ENCODE results near the gene PLXNA2. TPM values are rescaled to one million over a fixed set of nuclear protein-coding genes. Genes with fewer than 3 reads are reported as not detected.

PLXNA2 gene, protein sequence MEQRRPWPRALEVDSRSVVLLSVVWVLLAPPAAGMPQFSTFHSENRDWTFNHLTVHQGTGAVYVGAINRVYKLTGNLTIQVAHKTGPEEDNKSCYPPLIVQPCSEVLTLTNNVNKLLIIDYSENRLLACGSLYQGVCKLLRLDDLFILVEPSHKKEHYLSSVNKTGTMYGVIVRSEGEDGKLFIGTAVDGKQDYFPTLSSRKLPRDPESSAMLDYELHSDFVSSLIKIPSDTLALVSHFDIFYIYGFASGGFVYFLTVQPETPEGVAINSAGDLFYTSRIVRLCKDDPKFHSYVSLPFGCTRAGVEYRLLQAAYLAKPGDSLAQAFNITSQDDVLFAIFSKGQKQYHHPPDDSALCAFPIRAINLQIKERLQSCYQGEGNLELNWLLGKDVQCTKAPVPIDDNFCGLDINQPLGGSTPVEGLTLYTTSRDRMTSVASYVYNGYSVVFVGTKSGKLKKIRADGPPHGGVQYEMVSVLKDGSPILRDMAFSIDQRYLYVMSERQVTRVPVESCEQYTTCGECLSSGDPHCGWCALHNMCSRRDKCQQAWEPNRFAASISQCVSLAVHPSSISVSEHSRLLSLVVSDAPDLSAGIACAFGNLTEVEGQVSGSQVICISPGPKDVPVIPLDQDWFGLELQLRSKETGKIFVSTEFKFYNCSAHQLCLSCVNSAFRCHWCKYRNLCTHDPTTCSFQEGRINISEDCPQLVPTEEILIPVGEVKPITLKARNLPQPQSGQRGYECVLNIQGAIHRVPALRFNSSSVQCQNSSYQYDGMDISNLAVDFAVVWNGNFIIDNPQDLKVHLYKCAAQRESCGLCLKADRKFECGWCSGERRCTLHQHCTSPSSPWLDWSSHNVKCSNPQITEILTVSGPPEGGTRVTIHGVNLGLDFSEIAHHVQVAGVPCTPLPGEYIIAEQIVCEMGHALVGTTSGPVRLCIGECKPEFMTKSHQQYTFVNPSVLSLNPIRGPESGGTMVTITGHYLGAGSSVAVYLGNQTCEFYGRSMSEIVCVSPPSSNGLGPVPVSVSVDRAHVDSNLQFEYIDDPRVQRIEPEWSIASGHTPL (N-terminal part only)
- total RNA-seq, result under 1 TPM in 1 of 2 experiments, not detected in 1; 0.04 TPM

DNA sequence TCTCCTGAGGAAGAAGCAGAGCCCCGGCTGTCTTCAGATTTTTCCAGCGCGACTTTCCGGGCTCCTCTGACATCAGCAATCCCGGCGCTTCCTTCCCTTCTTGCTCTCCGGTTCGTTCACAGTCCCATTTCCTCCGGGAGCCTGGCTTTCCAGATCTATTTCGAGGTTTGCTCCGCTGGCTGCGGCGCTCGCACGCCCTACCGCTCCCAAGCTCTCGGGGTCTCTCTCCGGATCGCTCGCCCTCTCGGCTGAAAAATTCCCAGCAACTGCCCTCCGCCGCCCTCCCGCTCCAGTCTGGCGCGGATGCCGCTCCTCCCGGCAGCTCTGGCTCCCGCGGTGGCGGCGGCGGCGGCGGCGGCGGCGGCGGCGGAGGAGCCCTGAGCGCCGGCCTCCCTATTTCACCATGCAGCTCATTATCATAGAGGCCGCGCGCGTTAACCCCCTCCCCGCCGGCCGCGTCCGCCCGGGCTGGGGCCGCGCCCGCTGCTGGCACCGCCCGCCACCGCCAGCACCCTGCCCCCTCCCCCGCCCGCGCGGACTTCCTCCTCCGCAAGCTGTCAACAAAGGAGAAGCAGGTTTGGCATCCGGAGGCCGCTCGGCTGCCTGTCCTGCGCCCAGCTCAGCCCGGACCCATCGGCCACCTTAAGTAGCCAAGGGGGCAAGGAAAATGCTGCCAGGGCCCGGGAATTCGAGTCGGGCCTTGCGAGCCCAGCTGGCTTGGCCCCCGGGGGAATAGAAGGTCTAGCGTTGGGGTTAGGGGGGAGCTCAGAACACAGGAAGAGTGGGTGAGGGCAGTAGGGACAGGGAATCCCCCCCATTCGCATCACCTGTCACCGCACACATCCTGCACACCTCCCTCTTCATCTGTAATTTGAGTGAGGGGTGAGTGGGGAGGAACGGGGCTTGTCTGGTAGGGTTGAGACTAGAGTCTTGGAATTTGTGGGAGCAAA is at the start of gene PLXNA2:
TSS of gene PLXNA2 (minus strand) at position 418 of the 950 bp plus-strand sequence. CDS start 26,462 bp downstream, outside the sequence.
- Mint-ChIP-seq H3K27me3 (peaks cover 26% of the 10 kb centered on the region), H3K9me3 (ENCODE audit: low read depth) (no peaks in the 10 kb centered on the region), H3K27ac (no peak within 1 kb of the TSS), H3K4me3 (peak within 1 kb of the TSS; percentile 66), H3K36me3 (ENCODE audit: low read depth) (no peaks in the 10 kb centered on the region), H3K4me1 (peaks cover 12% of the 10 kb centered on the region)
- intact Hi-C loops (cut with DNase I, micrococcal nuclease), result loop anchor here (2.0 kb wide), 2 partner anchors 111 to 151 kb away; no protein-coding TSS in a partner anchor
- CTCF ChIA-PET, result interaction anchor here (0.6 to 6.2 kb wide), 24 partner anchors 8 to 248 kb away, joined by 3 to 51 read pairs (median 5); no protein-coding TSS in a partner anchor
- ATAC-seq, result peak; percentile 77
- POLR2A ChIA-PET, result no interaction called here
- DNase-seq, result peak; percentile 74

DNA sequence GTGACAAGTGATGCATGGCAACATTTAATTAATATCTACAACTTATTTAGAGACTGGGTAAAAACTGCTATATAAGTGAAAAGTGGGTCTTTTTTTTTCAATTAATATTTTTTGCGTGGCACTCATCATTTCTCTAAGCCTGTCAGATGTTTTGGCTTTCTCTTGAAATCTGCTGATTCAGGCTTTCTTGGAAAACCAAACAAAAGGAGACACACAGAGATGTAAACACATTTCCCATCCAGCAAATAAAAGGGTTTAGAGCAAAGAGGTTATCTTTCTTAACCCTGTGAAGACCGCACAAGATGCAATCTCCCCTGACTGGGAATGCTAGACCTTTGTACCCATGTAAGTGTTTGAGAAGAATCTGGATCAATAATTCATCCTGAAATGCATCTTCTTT is 48.7 kb upstream of the PLXNA2 start:
- Mint-ChIP-seq H3K9me3 (ENCODE audit: low read depth) (no peaks in the 10 kb centered on the region), H3K4me1 (no peaks in the 10 kb centered on the region), H3K4me3 (no peak overlapping the region), H3K36me3 (ENCODE audit: low read depth) (no peaks in the 10 kb centered on the region), H3K27ac (no peak overlapping the region), H3K27me3 (peaks cover 18% of the 10 kb centered on the region)
- no peak for ATAC-seq
- ChIA-PET POLR2A (no interaction called here), CTCF (no interaction called here)
- intact Hi-C loops (cut with DNase I, micrococcal nuclease), result no loop called here
- no peak for DNase-seq

DNA sequence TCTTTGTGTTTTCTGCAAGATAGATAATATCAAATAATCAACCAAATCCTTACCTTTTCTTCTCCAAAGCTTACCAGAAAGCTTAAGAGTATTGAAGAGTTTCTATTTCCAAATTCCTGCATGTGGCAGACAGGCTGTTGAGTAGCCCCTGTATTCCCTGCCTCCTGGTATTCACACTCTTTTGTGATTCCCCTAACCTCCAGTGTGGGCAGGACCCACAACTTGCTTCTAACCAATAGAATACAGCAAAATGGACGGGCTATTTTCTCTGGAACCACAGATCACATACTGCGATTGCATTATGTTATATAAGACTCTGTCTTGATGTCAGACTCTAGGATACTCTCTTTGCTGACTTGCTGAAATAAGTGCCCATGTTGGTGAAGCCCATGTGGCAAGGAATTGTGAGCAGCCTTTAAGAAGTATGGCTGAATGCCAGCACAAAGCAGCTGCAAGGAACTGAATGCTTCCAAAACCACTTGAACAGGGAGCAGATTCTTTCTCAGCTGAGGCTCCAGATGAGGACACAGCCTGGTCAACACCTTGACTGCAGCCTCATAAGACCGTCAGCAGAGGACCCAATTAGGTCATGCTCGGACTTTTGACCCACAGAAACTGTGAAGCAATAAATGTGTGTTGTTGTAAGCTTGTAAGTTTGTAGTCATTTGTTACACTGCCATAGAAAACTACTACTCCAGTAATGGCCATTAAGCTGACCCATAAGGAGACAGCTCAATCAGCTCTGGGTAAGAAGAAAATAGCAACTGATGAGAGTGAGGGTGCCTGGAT is 47.9 kb upstream of the PLXNA2 start:
- Mint-ChIP-seq H3K36me3 (ENCODE audit: low read depth) (no peaks in the 10 kb centered on the region), H3K4me3 (no peak overlapping the region), H3K27ac (no peak overlapping the region), H3K4me1 (no peaks in the 10 kb centered on the region), H3K27me3 (peaks cover 16% of the 10 kb centered on the region), H3K9me3 (ENCODE audit: low read depth) (no peaks in the 10 kb centered on the region)
- POLR2A ChIA-PET, result no interaction called here
- CTCF ChIA-PET, result interaction anchor here (0.6 kb wide), 1 partner anchor 8 kb away, joined by 3 read pairs; no protein-coding TSS in a partner anchor
- no peak for DNase-seq
- no peak for ATAC-seq
- intact Hi-C loops (cut with DNase I, micrococcal nuclease), result no loop called here

DNA sequence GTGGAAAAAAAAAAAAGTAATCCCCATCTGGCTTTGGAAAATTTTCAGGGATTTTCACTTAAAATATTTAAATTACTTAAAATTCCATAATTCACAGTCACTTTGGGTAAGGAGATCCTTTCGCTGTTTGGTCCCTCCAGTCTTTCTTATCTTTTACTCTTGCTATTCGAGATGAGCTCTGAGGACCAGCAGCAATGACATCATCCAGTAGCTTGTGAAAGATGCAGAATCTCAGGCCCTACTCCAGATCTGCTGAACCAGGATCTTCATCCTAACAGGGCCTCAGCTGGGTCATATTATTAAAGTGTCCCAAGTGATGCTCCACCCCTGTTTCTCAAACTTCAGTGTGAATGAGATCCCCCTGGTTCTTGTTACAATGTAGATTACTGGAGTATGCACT is 46.9 kb upstream of the PLXNA2 start:
- Mint-ChIP-seq H3K27ac (no peak overlapping the region), H3K4me1 (no peaks in the 10 kb centered on the region), H3K4me3 (no peak overlapping the region), H3K9me3 (ENCODE audit: low read depth) (no peaks in the 10 kb centered on the region), H3K36me3 (ENCODE audit: low read depth) (no peaks in the 10 kb centered on the region), H3K27me3 (peaks cover 19% of the 10 kb centered on the region)
- ATAC-seq (no peak), DNase-seq (no peak)
- POLR2A ChIA-PET, result no interaction called here
- intact Hi-C loops (cut with DNase I, micrococcal nuclease), result no loop called here
- CTCF ChIA-PET, result interaction anchor here (0.7 kb wide), 1 partner anchor 476 kb away, joined by 3 read pairs; no protein-coding TSS in a partner anchor

DNA sequence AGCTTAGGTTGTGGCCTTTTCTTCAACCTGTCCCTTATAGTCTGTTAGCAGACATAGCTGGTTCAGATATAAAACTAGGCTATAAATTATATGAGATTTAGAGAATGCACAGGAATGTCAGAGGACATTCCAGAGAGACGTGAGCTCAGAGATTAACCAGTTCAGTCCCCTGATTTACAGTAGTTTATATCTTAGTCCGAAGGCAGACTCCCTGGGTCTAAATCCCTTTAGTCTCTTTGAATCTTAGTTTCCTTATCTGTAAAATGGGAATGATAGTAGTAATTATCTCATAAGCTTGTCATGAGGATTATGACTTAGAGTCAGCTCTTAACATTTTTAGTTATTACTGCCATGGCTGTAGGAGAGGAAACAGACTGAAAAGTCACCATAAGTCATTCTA is 45.5 kb upstream of the PLXNA2 start:
- ChIA-PET CTCF (no interaction called here), POLR2A (no interaction called here)
- Mint-ChIP-seq H3K36me3 (ENCODE audit: low read depth) (no peaks in the 10 kb centered on the region), H3K9me3 (ENCODE audit: low read depth) (no peaks in the 10 kb centered on the region), H3K27me3 (peaks cover 16% of the 10 kb centered on the region), H3K27ac (no peak overlapping the region), H3K4me3 (no peak overlapping the region), H3K4me1 (no peaks in the 10 kb centered on the region)
- no peak for DNase-seq
- intact Hi-C loops (cut with DNase I, micrococcal nuclease), result no loop called here
- ATAC-seq, result no peak

DNA sequence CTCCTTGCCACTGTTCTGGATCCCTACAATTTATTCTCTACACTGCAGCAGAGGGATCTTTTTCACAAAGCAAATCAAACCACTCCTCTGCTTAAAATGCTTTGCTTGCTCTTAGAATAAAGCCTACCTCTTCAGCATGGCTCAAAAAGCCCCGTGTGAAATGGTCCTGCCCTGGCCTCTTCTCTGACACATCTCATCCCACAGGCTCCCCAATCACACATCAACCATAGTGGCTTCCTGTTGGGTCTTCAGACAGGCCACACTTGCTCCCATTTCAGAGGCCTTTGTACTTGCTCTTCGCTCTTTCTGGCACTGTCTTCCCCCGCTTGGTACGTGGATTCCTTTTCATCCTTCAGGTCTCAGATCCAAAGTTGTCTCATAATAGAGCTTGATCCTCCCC is 44.3 kb upstream of the PLXNA2 start:
- no peak overlapping the region for H3K27ac Mint-ChIP-seq
- H3K27me3 Mint-ChIP-seq, result peaks cover 13% of the 10 kb centered on the region
- H3K4me3 Mint-ChIP-seq, result no peak overlapping the region
- ChIA-PET CTCF (no interaction called here), POLR2A (no interaction called here)
- no peak for ATAC-seq
- no peaks in the 10 kb centered on the region for H3K9me3 Mint-ChIP-seq (ENCODE audit: low read depth)
- intact Hi-C loops (cut with DNase I, micrococcal nuclease), result no loop called here
- no peak for DNase-seq
- no peaks in the 10 kb centered on the region for H3K36me3 Mint-ChIP-seq (ENCODE audit: low read depth)
- no peaks in the 10 kb centered on the region for H3K4me1 Mint-ChIP-seq

DNA sequence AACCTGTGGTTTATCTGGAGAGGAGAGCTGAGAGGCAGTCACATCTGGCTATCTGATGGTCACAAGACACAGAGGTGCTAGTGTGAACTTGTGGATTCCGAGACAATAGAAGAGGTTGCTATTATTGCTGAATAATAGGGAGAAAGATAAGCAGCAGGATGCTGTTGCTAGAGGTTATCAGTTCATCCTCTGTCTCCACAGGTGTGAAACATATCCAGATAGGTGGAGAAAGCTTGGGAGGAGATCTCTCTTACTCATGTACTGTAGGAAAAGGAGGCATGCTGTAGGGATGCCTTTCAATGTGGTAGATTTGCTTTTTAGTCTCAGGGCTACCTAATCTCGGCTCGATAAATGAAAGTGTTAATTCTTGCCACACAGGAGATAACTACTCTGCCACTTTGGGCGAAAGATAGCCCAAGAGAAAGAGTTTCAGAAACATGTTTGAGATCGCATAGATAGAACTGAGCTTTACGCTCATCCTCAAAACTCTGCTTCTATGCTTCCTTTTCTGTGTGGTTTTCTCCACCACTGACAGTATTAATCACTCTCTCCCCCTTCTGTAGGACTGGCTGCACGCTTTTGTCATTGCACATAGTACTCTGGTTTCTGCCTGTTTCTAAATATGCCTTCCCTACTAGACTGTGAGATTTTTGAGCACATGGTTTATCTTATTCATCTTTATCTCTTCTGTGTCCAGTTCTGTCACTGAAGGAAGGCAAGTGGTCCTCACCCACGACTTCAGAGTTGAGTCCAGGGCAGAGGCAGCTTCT is 36.7 kb upstream of the PLXNA2 start:
- POLR2A ChIA-PET, result no interaction called here
- CTCF ChIA-PET, result no interaction called here
- intact Hi-C loops (cut with DNase I, micrococcal nuclease), result no loop called here
- Mint-ChIP-seq H3K27me3 (peaks cover 15% of the 10 kb centered on the region), H3K27ac (no peak overlapping the region), H3K4me3 (no peak overlapping the region), H3K4me1 (no peaks in the 10 kb centered on the region), H3K36me3 (ENCODE audit: low read depth) (no peaks in the 10 kb centered on the region), H3K9me3 (ENCODE audit: low read depth) (no peaks in the 10 kb centered on the region)
- DNase-seq (no peak), ATAC-seq (no peak)

DNA sequence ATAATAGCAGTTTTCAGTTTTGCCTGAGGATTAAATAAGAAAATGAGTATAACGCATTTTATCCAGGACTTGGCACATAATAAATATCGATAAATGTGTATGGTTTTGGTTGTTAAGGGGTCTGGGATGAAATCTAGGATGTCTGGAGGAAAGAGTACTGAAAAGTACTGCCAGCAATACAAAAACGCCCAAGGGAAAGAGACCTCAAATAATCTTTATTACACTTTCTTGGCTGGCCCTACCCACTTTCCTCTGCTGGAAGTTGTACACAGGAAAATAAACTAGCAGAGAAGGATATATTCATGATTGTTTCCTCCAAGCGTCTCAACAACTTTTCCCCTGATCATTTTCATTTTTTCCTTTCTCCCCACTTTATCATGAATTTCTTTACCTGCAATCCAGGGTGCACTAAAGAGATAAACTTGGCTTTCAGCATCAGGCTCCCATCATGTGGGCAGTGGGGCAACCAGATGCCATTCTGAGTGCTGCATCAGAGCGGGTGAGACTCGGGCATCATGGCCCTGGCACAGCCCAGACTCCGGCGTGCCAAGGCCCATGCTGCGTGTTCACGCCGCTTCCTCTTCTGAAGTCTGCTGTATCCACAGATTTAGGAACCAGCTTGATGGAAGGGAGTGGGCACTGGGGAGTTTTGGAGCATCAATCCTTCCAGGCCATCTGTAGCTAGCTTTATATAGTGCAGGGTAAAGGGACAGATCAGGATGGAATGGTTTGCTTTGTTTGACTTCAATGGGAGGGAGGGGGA is 35.8 kb upstream of the PLXNA2 start:
- H3K4me3 Mint-ChIP-seq, result no peak overlapping the region
- H3K36me3 Mint-ChIP-seq (ENCODE audit: low read depth), result no peaks in the 10 kb centered on the region
- H3K27ac Mint-ChIP-seq, result no peak overlapping the region
- no peaks in the 10 kb centered on the region for H3K9me3 Mint-ChIP-seq (ENCODE audit: low read depth)
- ChIA-PET POLR2A (no interaction called here), CTCF (interaction anchor here (0.6 kb wide), 1 partner anchor 126 kb away, joined by 3 read pairs; no protein-coding TSS in a partner anchor)
- intact Hi-C loops (cut with DNase I, micrococcal nuclease), result no loop called here
- no peak for DNase-seq
- ATAC-seq, result no peak
- peaks cover 16% of the 10 kb centered on the region for H3K27me3 Mint-ChIP-seq
- H3K4me1 Mint-ChIP-seq, result no peaks in the 10 kb centered on the region

DNA sequence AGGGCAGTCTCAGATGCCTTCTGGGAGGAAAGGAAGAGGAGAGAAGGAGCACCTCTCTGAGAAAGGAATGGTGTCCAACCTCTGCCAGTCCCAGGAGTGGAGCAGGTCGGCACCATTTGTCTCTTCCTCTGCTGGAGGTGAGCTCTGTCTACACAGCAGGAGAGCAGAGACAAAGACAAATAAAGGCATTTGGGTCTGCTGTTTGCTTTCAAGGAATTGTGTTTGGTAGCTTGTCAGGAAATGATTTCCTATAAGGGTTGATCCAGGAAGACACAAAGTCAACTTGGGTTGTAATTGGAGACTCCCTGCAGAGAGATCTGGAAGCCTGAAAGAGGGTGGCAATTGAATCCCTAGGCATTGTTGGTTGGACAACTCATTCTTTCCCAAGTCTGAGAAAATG is 34.5 kb upstream of the PLXNA2 start:
- ChIA-PET POLR2A (no interaction called here), CTCF (interaction anchor here (0.7 kb wide), 1 partner anchor 47 kb away, joined by 3 read pairs; no protein-coding TSS in a partner anchor)
- no peak overlapping the region for H3K4me3 Mint-ChIP-seq
- DNase-seq (no peak), ATAC-seq (no peak)
- H3K27ac Mint-ChIP-seq, result no peak overlapping the region
- intact Hi-C loops (cut with DNase I, micrococcal nuclease), result no loop called here
- no peaks in the 10 kb centered on the region for H3K36me3 Mint-ChIP-seq (ENCODE audit: low read depth)
- no peaks in the 10 kb centered on the region for H3K4me1 Mint-ChIP-seq
- H3K27me3 Mint-ChIP-seq, result peaks cover 19% of the 10 kb centered on the region
- H3K9me3 Mint-ChIP-seq (ENCODE audit: low read depth), result no peaks in the 10 kb centered on the region
